SK-N-MC (cell line): ENCODE measurements around the gene ATF1.

ENCODE experiments used
- EZH2 ChIP-seq: fragments of 200-600 bp; sonication (generic); IDR thresholded peaks from one replicate; pipeline ENCODE4 v1.6.1; 2017; ENCODE audit warnings: antibody characterized with exemption
- POLR2AphosphoS5 ChIP-seq: IDR thresholded peaks from 2 replicates; pipeline ENCODE4 v1.6.1; 2012; ENCODE audit warnings: mild to moderate bottlenecking, low read depth, low read length, borderline replicate concordance

DNA sequence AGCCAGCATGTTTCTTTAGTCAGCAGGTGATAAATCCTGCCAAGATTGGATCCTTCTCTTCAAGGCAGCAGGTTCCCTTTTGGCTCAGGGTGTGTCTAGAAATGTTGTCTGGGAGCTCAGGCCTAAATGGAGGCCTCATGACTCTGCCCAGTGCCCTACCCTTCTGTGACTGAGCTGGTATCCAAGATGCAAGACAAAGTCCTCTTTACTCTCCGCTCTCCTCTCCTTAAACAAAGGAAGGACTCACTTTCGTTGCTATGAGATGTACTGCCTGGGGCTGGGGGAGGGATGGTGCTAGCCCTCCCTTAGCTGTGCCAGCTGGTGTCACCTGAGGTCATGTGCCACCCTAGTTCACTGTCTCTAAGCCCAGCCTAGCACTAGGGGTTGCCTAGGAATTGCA is 65.0 kb downstream of the ATF1 start:
- TF ChIP-seq EZH2 = no peak
- TF ChIP-seq POLR2AphosphoS5 = no peak
